HL-60 (cell line): ENCODE results near the gene PLCL2.

Source experiments
- DNase-seq, 2 experiments: peaks; one replicate each; pipeline ENCODE4 v3.0.0-alpha.2; 2010 to 2020; ENCODE audit warnings: low read depth in 1 of 2, low spot score in 1 of 2
- H3K27ac ChIP-seq: fragments of 250-450 bp; sonication (Bioruptor Pico); replicated peaks from 2 replicates; pipeline ENCODE4 v1.5.1; 2020; ENCODE audit warnings: mild to moderate bottlenecking, moderate library complexity
- H3K27me3 ChIP-seq: fragments of 250-450 bp; sonication (Bioruptor Pico); 2 replicates; pipeline ENCODE4 v1.5.1; 2021; ENCODE audit warnings: mild to moderate bottlenecking, moderate library complexity; ENCODE audit not compliant: insufficient read depth, poor library complexity, severe bottlenecking
- H3K4me3 ChIP-seq: replicated peaks from 2 replicates; pipeline ENCODE4 v1.5.1; 2011; ENCODE audit warnings: mild to moderate bottlenecking, control low read depth, low read length; ENCODE audit not compliant: insufficient read depth
- GABPA ChIP-seq: IDR thresholded peaks from 2 replicates; pipeline ENCODE4 v1.6.1; 2012; ENCODE audit warnings: low read depth
- POLR2AphosphoS5 ChIP-seq: IDR thresholded peaks from 2 replicates; pipeline ENCODE4 v1.6.1; 2012; ENCODE audit warnings: low read depth
- SPI1 ChIP-seq: IDR thresholded peaks from 2 replicates; pipeline ENCODE4 v1.6.1; 2012; ENCODE audit warnings: low read depth, mild to moderate bottlenecking, borderline replicate concordance
- TF ChIP-seq, protein P1 (sequence below): IDR thresholded peaks from 2 replicates; pipeline ENCODE4 v1.6.1; 2012; ENCODE audit warnings: low read depth; ENCODE audit not compliant: insufficient replicate concordance
- TF ChIP-seq, protein P2 (sequence below): IDR thresholded peaks from one replicate; pipeline ENCODE4 v1.5.1; 2011; ENCODE audit warnings: low read length, control low read depth, inconsistent platforms; ENCODE audit not compliant: insufficient read depth

Gene PLCL2

DNA sequence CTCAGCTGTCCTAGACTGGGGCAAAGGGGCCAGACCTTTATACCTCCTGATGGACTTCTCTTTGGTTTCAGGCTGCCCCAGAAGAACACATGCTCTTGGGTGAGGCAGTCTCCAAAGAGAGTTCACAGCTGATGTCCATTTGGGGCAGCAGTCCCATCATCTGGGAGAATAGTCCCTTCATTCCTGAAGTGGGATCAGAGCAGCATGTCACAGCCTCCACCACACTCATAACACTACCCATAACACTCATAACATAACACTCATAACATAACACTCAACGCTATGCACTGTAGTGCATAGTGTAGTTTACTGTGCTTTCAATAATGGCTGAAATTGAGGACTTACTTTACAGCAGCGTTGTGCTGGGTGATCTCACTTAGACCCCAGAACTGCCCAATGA is 36.7 kb upstream of the PLCL2 start:
- no peak overlapping the region for H3K27ac ChIP-seq
- no peak for TF ChIP-seq GABPA
- TF ChIP-seq, protein P1, sequence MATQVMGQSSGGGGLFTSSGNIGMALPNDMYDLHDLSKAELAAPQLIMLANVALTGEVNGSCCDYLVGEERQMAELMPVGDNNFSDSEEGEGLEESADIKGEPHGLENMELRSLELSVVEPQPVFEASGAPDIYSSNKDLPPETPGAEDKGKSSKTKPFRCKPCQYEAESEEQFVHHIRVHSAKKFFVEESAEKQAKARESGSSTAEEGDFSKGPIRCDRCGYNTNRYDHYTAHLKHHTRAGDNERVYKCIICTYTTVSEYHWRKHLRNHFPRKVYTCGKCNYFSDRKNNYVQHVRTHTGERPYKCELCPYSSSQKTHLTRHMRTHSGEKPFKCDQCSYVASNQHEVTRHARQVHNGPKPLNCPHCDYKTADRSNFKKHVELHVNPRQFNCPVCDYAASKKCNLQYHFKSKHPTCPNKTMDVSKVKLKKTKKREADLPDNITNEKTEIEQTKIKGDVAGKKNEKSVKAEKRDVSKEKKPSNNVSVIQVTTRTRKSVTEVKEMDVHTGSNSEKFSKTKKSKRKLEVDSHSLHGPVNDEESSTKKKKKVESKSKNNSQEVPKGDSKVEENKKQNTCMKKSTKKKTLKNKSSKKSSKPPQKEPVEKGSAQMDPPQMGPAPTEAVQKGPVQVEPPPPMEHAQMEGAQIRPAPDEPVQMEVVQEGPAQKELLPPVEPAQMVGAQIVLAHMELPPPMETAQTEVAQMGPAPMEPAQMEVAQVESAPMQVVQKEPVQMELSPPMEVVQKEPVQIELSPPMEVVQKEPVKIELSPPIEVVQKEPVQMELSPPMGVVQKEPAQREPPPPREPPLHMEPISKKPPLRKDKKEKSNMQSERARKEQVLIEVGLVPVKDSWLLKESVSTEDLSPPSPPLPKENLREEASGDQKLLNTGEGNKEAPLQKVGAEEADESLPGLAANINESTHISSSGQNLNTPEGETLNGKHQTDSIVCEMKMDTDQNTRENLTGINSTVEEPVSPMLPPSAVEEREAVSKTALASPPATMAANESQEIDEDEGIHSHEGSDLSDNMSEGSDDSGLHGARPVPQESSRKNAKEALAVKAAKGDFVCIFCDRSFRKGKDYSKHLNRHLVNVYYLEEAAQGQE, result no peak
- no peak for TF ChIP-seq SPI1
- TF ChIP-seq, protein P2, sequence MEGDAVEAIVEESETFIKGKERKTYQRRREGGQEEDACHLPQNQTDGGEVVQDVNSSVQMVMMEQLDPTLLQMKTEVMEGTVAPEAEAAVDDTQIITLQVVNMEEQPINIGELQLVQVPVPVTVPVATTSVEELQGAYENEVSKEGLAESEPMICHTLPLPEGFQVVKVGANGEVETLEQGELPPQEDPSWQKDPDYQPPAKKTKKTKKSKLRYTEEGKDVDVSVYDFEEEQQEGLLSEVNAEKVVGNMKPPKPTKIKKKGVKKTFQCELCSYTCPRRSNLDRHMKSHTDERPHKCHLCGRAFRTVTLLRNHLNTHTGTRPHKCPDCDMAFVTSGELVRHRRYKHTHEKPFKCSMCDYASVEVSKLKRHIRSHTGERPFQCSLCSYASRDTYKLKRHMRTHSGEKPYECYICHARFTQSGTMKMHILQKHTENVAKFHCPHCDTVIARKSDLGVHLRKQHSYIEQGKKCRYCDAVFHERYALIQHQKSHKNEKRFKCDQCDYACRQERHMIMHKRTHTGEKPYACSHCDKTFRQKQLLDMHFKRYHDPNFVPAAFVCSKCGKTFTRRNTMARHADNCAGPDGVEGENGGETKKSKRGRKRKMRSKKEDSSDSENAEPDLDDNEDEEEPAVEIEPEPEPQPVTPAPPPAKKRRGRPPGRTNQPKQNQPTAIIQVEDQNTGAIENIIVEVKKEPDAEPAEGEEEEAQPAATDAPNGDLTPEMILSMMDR, result no peak
- TF ChIP-seq POLR2AphosphoS5, result no peak
- H3K27me3 ChIP-seq, result no peaks in the 10 kb centered on the region
- H3K4me3 ChIP-seq, result no peak overlapping the region
- no peak for DNase-seq

DNA sequence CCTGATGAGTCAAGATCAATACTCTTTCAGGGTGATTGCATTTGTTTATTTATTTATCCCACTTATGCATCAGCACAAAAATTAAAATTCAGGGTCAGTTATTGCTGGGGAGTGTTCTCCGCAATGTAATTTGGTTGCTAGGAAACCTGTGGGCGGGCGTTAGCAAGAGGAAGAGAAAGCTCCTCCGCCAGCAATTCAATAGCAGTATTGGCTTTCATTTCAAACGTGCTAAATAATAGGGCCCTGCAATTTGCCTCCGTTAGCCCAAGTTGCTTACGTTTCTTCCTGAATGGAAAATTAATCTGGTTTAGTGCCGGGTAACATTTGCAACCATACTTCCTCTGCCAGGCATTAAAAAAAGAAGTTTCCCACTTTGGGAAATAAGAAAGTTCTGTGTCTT is 35.5 kb upstream of the PLCL2 start:
- H3K27me3 ChIP-seq, result no peaks in the 10 kb centered on the region
- TF ChIP-seq POLR2AphosphoS5, result no peak
- TF ChIP-seq, protein P1, result no peak
- TF ChIP-seq, protein P2, result no peak
- no peak for TF ChIP-seq GABPA
- no peak for TF ChIP-seq SPI1
- H3K27ac ChIP-seq, result peak overlapping the region; percentile 77
- peak; percentile 50 to 85 for DNase-seq
- no peak overlapping the region for H3K4me3 ChIP-seq

DNA sequence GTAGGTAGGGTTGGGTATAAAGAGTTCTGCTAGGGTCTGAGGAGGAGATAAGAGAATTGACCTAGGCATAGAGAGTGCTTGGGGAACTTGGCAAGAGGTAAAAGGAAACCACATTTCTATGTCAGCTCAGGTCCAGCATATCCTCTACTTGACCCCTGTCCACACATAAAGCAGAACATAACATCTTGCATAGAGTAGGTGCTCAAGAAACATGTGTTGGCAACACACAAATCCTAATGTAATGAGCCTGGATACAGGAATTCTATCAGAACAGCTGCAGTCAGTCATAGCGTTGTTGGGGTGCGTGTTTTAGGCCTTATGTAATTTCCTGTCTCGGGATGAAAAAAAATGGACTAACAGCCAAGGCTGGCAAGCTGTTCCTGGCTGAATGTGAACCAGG is 35.0 kb upstream of the PLCL2 start:
- Histone ChIP-seq H3K27me3 (no peaks in the 10 kb centered on the region), H3K4me3 (no peak overlapping the region), H3K27ac (peak overlapping the region; percentile 77)
- TF ChIP-seq, protein P1, result no peak
- TF ChIP-seq POLR2AphosphoS5 (no peak), SPI1 (no peak), GABPA (no peak)
- TF ChIP-seq, protein P2, result no peak
- peak in 1 of 2 experiments; percentile 43 for DNase-seq
